KMS-11 (cell line): ENCODE data around the gene RNF181.

Experiments used
- H2AFZ ChIP-seq: fragments of 200-600 bp; sonication (generic); 2 replicates; pipeline ENCODE4 v1.6.1; 2016; ENCODE audit warnings: antibody characterized with exemption, mixed run types, low read depth
- H3K27ac ChIP-seq: fragments of 200-600 bp; sonication (generic); 2 replicates; pipeline ENCODE4 v1.6.1; 2016; ENCODE audit warnings: mild to moderate bottlenecking, mixed run types
- H3K27me3 ChIP-seq: fragments of 200-600 bp; sonication (generic); 2 replicates; pipeline ENCODE4 v1.6.1; 2017; ENCODE audit warnings: mild to moderate bottlenecking, low read depth, mixed run types, moderate library complexity; ENCODE audit not compliant: insufficient read depth
- H3K36me3 ChIP-seq: fragments of 200-600 bp; sonication (generic); 2 replicates; pipeline ENCODE4 v1.6.1; 2017; ENCODE audit warnings: mild to moderate bottlenecking, mixed run types; ENCODE audit not compliant: insufficient read depth
- H3K4me1 ChIP-seq: fragments of 200-600 bp; sonication (generic); 2 replicates; pipeline ENCODE4 v1.6.1; 2016; ENCODE audit warnings: mild to moderate bottlenecking, low read depth, mixed run types; ENCODE audit not compliant: poor library complexity, severe bottlenecking
- H3K4me2 ChIP-seq: fragments of 200-600 bp; sonication (generic); 2 replicates; pipeline ENCODE4 v1.7.0; 2016; ENCODE audit warnings: mild to moderate bottlenecking, mixed run types
- H3K4me3 ChIP-seq: fragments of 200-600 bp; sonication (generic); IDR thresholded peaks from 2 replicates; pipeline ENCODE4 v1.6.1; 2017; ENCODE audit warnings: low read depth, low read length, mixed read lengths; ENCODE audit not compliant: insufficient read depth
- H3K79me2 ChIP-seq: fragments of 200-600 bp; sonication (generic); 2 replicates; pipeline ENCODE4 v1.6.1; 2016; ENCODE audit warnings: low read depth, mixed run types; ENCODE audit not compliant: insufficient read depth
- H3K9ac ChIP-seq: fragments of 200-600 bp; sonication (generic); 2 replicates; pipeline ENCODE4 v1.6.1; 2016; ENCODE audit warnings: mild to moderate bottlenecking, mixed run types
- H4K20me1 ChIP-seq: fragments of 200-600 bp; sonication (generic); 2 replicates; pipeline ENCODE4 v1.6.1; 2016; ENCODE audit warnings: mild to moderate bottlenecking, mixed run types; ENCODE audit not compliant: insufficient read depth
- TF ChIP-seq, protein P1 (sequence below): fragments of 200-600 bp; sonication (generic); conservative IDR thresholded peaks from 2 replicates; pipeline ENCODE4 v1.6.1; 2017; ENCODE audit warnings: low read depth, mild to moderate bottlenecking, antibody characterized with exemption, low read length, moderate library complexity, mixed read lengths

The RNF181 gene

DNA sequence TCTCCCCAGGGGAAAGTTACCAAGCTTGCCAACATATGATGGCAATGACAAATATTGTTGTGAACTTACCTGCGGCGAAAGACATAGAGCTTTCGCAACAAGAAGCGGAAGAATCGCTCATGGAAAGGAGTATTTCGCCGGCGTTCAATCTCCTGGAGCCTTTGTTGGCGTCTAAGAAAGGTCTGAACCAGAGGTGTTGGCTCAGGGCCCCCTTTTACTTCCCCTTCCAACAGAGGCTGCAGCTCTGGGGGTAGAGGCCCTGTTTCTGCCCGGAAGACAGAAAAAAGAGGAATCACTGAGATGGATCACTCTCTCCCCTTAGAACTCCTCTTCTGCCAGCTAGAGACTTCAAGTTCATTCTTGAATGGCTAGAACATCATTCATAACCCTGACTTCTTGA lies 45.1 kb upstream of the RNF181 start:
- Histone ChIP-seq H3K27me3 (no peaks in the 10 kb centered on the region), H3K4me3 (no peak overlapping the region), H4K20me1 (peaks cover 6% of the 10 kb centered on the region; the same call in 1 of the 2 replicates), H3K27ac (no peak overlapping the region), H3K79me2 (no peaks in the 10 kb centered on the region), H2AFZ (no peak overlapping the region), H3K4me2 (no peak overlapping the region), H3K36me3 (no peaks in the 10 kb centered on the region; the same call in 1 of the 2 replicates), H3K9ac (no peak overlapping the region), H3K4me1 (no peaks in the 10 kb centered on the region)
- TF ChIP-seq, protein P1, sequence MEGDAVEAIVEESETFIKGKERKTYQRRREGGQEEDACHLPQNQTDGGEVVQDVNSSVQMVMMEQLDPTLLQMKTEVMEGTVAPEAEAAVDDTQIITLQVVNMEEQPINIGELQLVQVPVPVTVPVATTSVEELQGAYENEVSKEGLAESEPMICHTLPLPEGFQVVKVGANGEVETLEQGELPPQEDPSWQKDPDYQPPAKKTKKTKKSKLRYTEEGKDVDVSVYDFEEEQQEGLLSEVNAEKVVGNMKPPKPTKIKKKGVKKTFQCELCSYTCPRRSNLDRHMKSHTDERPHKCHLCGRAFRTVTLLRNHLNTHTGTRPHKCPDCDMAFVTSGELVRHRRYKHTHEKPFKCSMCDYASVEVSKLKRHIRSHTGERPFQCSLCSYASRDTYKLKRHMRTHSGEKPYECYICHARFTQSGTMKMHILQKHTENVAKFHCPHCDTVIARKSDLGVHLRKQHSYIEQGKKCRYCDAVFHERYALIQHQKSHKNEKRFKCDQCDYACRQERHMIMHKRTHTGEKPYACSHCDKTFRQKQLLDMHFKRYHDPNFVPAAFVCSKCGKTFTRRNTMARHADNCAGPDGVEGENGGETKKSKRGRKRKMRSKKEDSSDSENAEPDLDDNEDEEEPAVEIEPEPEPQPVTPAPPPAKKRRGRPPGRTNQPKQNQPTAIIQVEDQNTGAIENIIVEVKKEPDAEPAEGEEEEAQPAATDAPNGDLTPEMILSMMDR: no peak

DNA sequence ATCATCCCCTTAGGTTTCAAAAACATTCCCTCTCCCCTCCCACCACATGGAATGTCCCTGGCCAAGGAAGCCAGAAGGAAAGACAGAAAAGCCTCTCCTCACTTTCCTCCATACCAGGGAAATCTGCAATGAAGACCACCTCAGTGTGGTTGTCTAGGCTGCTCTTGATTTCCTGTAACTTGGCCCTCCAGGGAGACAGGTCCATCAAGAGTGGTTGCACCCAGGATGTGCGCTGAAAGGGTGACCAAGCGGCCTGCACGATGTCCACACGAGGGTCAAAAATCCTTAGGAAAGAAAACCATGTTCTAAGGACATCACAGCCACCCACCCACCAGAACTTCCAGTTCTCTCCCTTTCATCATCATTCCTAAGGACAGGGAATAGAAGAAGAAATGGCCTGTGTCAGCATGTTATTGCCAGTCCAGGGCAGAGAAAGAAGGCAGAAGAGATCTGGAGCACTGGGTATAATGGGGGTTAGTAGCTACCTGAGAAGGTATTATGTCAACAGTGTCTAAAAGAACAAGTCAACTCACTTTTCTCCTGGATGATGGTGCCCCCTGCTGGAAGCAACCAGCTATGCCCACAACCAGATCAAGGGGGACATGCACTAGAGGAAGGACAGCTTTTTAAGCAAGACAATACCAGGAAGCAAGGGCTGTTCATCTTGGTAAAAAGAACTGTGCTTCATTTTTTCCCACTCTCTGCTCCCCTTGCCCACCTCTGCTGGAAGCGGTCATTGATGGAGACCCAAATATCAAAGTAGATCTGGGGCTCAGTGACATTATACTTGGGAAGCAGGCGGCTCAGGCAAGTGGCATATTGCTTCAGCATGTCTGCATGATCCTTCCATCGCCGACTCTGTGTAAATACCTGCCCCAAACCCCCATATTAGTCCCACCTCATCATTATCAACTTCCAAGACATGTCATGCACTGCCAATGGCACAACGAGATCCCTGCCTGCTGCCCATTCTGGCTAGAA lies 43.6 kb upstream of the RNF181 start:
- Histone ChIP-seq H3K4me2 (no peak overlapping the region), H3K79me2 (no peaks in the 10 kb centered on the region), H3K27me3 (no peaks in the 10 kb centered on the region), H3K4me3 (no peak overlapping the region), H3K36me3 (no peaks in the 10 kb centered on the region; the same call in 1 of the 2 replicates), H3K9ac (no peak overlapping the region), H4K20me1 (no peaks in the 10 kb centered on the region; the same call in 1 of the 2 replicates), H3K4me1 (no peaks in the 10 kb centered on the region), H2AFZ (no peak overlapping the region), H3K27ac (no peak overlapping the region)
- TF ChIP-seq, protein P1: peak; percentile 97

DNA sequence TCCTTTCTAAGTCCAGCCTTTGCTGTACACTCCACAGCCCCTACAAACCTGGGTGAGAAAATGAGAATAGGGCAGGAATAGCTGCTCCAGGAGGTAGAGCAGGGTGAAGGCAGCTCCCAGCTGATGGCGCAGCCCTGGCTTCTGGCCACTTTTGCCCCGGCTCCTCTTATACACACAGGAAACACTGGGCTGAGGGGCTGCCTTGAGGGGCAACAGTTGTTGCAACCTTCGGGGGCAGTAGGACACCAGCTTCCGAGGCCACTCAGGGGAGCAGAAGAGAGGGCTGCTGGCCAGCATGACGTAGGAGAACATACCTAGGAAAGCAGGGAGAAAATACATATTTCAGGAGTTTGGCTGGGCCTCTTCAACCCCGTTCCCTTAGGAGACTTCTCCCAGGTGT lies 42.4 kb upstream of the RNF181 start:
- H3K4me1 ChIP-seq: no peaks in the 10 kb centered on the region
- H3K36me3 ChIP-seq: no peaks in the 10 kb centered on the region; the same call in 1 of the 2 replicates
- no peaks in the 10 kb centered on the region for H3K79me2 ChIP-seq
- no peak overlapping the region for H3K4me3 ChIP-seq
- no peak overlapping the region for H3K9ac ChIP-seq
- TF ChIP-seq, protein P1: no peak
- H2AFZ ChIP-seq: no peak overlapping the region
- H3K27me3 ChIP-seq: no peaks in the 10 kb centered on the region
- H4K20me1 ChIP-seq: no peaks in the 10 kb centered on the region
- no peak overlapping the region for H3K4me2 ChIP-seq
- no peak overlapping the region for H3K27ac ChIP-seq

DNA sequence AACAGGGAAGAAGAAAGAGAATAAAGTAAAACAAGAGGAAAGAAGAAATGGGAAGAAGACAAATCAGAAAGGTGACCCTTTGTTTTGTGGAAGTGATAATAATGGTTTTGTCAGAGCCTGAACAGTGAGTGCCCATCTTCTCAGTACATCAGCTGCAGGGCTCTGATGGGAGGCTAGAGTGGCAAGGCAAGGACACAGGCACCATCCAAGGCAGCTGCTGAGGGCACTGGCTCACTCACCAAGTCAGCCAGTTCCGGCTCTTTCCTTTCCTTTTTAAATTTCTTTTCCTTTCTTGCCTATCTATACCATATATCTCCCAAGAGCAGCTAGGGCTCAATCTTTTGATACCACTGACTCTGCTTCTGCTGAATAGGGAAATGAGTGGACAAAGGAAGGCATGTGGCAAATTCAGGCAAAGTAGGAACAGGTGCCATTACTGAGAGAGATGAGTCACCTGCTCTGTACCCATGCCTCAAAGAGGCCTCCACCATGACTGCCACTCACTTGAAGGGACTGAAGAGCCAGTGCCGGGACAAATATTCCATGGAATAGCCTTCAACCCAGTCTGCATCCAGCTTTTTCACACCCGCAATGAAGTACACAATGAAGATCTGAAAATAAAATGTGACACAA lies 40.4 kb upstream of the RNF181 start:
- no peak overlapping the region for H2AFZ ChIP-seq
- no peaks in the 10 kb centered on the region; the same call in 1 of the 2 replicates for H3K36me3 ChIP-seq

More for the DNA sequence above, 40.4 kb upstream of the RNF181 start:
- peaks cover 7% of the 10 kb centered on the region for H3K4me1 ChIP-seq
- H3K79me2 ChIP-seq: peaks cover 4% of the 10 kb centered on the region
- no peaks in the 10 kb centered on the region for H3K27me3 ChIP-seq
- H4K20me1 ChIP-seq: no peaks in the 10 kb centered on the region
- no peak overlapping the region for H3K4me2 ChIP-seq
- no peak overlapping the region for H3K27ac ChIP-seq
- TF ChIP-seq, protein P1: no peak
- H3K4me3 ChIP-seq: no peak overlapping the region
- no peak overlapping the region for H3K9ac ChIP-seq
